Liver (tissue), 3 donors: Measurements from ENCODE around the gene IRAK1.

ENCODE experiments used
- FOXA1 ChIP-seq: IDR thresholded peaks from 2 replicates; pipeline ENCODE4 v1.6.1; 2016; ENCODE audit warnings: antibody characterized with exemption
- RAD21 ChIP-seq, 2 donors: IDR thresholded peaks; 2 replicates each; pipeline ENCODE4 v1.6.1; 2016; ENCODE audit warnings: antibody characterized with exemption in 2 of 2, mild to moderate bottlenecking in 2 of 2
- RXRA ChIP-seq, 2 donors: IDR thresholded peaks; 2 replicates each; pipeline ENCODE4 v1.6.1; 2017 to 2018; ENCODE audit warnings: antibody characterized with exemption in 2 of 2, mild to moderate bottlenecking in 1 of 2
- SP1 ChIP-seq: IDR thresholded peaks from 2 replicates; pipeline ENCODE4 v1.6.1; 2018; ENCODE audit warnings: antibody characterized with exemption, mild to moderate bottlenecking
- YY1 ChIP-seq: IDR thresholded peaks from 2 replicates; pipeline ENCODE4 v1.6.1; 2016; ENCODE audit warnings: antibody characterized with exemption, mild to moderate bottlenecking
- TF ChIP-seq, protein P1 (sequence below): fragments of 150-350 bp; IDR thresholded peaks from 2 replicates; pipeline ENCODE4 v1.5.1; 2017; ENCODE audit warnings: improper control_type of control experiment, low read depth, low read length; ENCODE audit not compliant: missing input control
- TF ChIP-seq, protein P2 (sequence below): IDR thresholded peaks from 2 replicates; pipeline ENCODE4 v1.6.1; 2016; ENCODE audit warnings: antibody characterized with exemption
- TF ChIP-seq, protein P3 (sequence below): IDR thresholded peaks from 2 replicates; pipeline ENCODE4 v1.6.1; 2016; ENCODE audit warnings: antibody characterized with exemption, mild to moderate bottlenecking
- TF ChIP-seq, protein P4 (sequence below): IDR thresholded peaks from 2 replicates; pipeline ENCODE4 v1.6.1; 2016; ENCODE audit warnings: antibody characterized with exemption
- donor health status: healthy.
- donor health status: healthy.

DNA sequence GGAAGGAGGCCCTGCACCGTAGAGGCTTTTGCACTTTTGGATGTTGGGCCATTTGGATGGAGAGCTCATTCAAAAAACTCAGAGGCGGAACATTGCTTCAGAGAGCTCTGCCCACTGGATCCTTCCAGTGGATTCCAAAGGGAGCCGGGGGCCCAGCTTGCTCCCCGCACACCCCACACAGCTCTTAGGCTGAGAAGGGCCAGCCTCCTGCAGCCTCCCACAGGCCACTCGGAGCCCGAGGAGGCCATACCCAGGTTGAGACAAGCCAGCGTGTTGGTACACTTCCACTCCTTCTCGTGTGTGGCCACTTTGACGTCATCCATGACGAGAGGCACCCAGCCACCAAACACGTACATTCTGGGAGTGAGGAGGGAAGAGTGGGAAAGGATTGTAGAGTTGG is 58.4 kb downstream of the IRAK1 start:
- TF ChIP-seq, protein P1, sequence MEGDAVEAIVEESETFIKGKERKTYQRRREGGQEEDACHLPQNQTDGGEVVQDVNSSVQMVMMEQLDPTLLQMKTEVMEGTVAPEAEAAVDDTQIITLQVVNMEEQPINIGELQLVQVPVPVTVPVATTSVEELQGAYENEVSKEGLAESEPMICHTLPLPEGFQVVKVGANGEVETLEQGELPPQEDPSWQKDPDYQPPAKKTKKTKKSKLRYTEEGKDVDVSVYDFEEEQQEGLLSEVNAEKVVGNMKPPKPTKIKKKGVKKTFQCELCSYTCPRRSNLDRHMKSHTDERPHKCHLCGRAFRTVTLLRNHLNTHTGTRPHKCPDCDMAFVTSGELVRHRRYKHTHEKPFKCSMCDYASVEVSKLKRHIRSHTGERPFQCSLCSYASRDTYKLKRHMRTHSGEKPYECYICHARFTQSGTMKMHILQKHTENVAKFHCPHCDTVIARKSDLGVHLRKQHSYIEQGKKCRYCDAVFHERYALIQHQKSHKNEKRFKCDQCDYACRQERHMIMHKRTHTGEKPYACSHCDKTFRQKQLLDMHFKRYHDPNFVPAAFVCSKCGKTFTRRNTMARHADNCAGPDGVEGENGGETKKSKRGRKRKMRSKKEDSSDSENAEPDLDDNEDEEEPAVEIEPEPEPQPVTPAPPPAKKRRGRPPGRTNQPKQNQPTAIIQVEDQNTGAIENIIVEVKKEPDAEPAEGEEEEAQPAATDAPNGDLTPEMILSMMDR, result no peak
- TF ChIP-seq, protein P2, sequence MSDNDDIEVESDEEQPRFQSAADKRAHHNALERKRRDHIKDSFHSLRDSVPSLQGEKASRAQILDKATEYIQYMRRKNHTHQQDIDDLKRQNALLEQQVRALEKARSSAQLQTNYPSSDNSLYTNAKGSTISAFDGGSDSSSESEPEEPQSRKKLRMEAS, result no peak
- TF ChIP-seq, protein P3, sequence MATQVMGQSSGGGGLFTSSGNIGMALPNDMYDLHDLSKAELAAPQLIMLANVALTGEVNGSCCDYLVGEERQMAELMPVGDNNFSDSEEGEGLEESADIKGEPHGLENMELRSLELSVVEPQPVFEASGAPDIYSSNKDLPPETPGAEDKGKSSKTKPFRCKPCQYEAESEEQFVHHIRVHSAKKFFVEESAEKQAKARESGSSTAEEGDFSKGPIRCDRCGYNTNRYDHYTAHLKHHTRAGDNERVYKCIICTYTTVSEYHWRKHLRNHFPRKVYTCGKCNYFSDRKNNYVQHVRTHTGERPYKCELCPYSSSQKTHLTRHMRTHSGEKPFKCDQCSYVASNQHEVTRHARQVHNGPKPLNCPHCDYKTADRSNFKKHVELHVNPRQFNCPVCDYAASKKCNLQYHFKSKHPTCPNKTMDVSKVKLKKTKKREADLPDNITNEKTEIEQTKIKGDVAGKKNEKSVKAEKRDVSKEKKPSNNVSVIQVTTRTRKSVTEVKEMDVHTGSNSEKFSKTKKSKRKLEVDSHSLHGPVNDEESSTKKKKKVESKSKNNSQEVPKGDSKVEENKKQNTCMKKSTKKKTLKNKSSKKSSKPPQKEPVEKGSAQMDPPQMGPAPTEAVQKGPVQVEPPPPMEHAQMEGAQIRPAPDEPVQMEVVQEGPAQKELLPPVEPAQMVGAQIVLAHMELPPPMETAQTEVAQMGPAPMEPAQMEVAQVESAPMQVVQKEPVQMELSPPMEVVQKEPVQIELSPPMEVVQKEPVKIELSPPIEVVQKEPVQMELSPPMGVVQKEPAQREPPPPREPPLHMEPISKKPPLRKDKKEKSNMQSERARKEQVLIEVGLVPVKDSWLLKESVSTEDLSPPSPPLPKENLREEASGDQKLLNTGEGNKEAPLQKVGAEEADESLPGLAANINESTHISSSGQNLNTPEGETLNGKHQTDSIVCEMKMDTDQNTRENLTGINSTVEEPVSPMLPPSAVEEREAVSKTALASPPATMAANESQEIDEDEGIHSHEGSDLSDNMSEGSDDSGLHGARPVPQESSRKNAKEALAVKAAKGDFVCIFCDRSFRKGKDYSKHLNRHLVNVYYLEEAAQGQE, result no peak
- TF ChIP-seq RXRA (IDR thresholded peaks at IDR 0.05) (no peak), YY1 (no peak), RAD21 (IDR thresholded peaks at IDR 0.05) (no peak), SP1 (no peak), FOXA1 (no peak)
- TF ChIP-seq, protein P4, sequence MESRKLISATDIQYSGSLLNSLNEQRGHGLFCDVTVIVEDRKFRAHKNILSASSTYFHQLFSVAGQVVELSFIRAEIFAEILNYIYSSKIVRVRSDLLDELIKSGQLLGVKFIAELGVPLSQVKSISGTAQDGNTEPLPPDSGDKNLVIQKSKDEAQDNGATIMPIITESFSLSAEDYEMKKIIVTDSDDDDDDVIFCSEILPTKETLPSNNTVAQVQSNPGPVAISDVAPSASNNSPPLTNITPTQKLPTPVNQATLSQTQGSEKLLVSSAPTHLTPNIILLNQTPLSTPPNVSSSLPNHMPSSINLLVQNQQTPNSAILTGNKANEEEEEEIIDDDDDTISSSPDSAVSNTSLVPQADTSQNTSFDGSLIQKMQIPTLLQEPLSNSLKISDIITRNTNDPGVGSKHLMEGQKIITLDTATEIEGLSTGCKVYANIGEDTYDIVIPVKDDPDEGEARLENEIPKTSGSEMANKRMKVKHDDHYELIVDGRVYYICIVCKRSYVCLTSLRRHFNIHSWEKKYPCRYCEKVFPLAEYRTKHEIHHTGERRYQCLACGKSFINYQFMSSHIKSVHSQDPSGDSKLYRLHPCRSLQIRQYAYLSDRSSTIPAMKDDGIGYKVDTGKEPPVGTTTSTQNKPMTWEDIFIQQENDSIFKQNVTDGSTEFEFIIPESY, result no peak
